KMS-11 (cell line): ENCODE data around the gene FNDC3B.

Experiments used
- H2AFZ ChIP-seq: fragments of 200-600 bp; sonication (generic); 2 replicates; pipeline ENCODE4 v1.6.1; 2016; ENCODE audit warnings: antibody characterized with exemption, mixed run types, low read depth
- H3K27ac ChIP-seq: fragments of 200-600 bp; sonication (generic); 2 replicates; pipeline ENCODE4 v1.6.1; 2016; ENCODE audit warnings: mild to moderate bottlenecking, mixed run types
- H3K27me3 ChIP-seq: fragments of 200-600 bp; sonication (generic); 2 replicates; pipeline ENCODE4 v1.6.1; 2017; ENCODE audit warnings: mild to moderate bottlenecking, low read depth, mixed run types, moderate library complexity; ENCODE audit not compliant: insufficient read depth
- H3K36me3 ChIP-seq: fragments of 200-600 bp; sonication (generic); 2 replicates; pipeline ENCODE4 v1.6.1; 2017; ENCODE audit warnings: mild to moderate bottlenecking, mixed run types; ENCODE audit not compliant: insufficient read depth
- H3K4me1 ChIP-seq: fragments of 200-600 bp; sonication (generic); 2 replicates; pipeline ENCODE4 v1.6.1; 2016; ENCODE audit warnings: mild to moderate bottlenecking, low read depth, mixed run types; ENCODE audit not compliant: poor library complexity, severe bottlenecking
- H3K4me2 ChIP-seq: fragments of 200-600 bp; sonication (generic); 2 replicates; pipeline ENCODE4 v1.7.0; 2016; ENCODE audit warnings: mild to moderate bottlenecking, mixed run types
- H3K4me3 ChIP-seq: fragments of 200-600 bp; sonication (generic); IDR thresholded peaks from 2 replicates; pipeline ENCODE4 v1.6.1; 2017; ENCODE audit warnings: low read depth, low read length, mixed read lengths; ENCODE audit not compliant: insufficient read depth
- H3K79me2 ChIP-seq: fragments of 200-600 bp; sonication (generic); 2 replicates; pipeline ENCODE4 v1.6.1; 2016; ENCODE audit warnings: low read depth, mixed run types; ENCODE audit not compliant: insufficient read depth
- H3K9ac ChIP-seq: fragments of 200-600 bp; sonication (generic); 2 replicates; pipeline ENCODE4 v1.6.1; 2016; ENCODE audit warnings: mild to moderate bottlenecking, mixed run types
- H4K20me1 ChIP-seq: fragments of 200-600 bp; sonication (generic); 2 replicates; pipeline ENCODE4 v1.6.1; 2016; ENCODE audit warnings: mild to moderate bottlenecking, mixed run types; ENCODE audit not compliant: insufficient read depth
- CTCF ChIP-seq: fragments of 200-600 bp; sonication (generic); conservative IDR thresholded peaks from 2 replicates; pipeline ENCODE4 v1.6.1; 2017; ENCODE audit warnings: low read depth, mild to moderate bottlenecking, antibody characterized with exemption, low read length, moderate library complexity, mixed read lengths

Gene FNDC3B

GRCh38 chr3:172259726-172260248, 220.4 kb downstream of the FNDC3B start:
- H3K79me2 ChIP-seq: peaks cover 10% of the 10 kb centered on the region; the same call in 1 of the 2 replicates
- H3K27me3 ChIP-seq: no peaks in the 10 kb centered on the region
- H3K36me3 ChIP-seq: peaks cover 10% of the 10 kb centered on the region; the same call in 1 of the 2 replicates
- no peak overlapping the region for H3K9ac ChIP-seq
- no peaks in the 10 kb centered on the region for H3K4me1 ChIP-seq
- H2AFZ ChIP-seq: no peak overlapping the region
- TF ChIP-seq CTCF: no peak
- H4K20me1 ChIP-seq: no peaks in the 10 kb centered on the region; the same call in 1 of the 2 replicates
- H3K4me2 ChIP-seq: no peak overlapping the region
- no peak overlapping the region for H3K27ac ChIP-seq
- no peak overlapping the region for H3K4me3 ChIP-seq

- no peak overlapping the region for H2AFZ ChIP-seq
- H3K36me3 ChIP-seq: peaks cover 10% of the 10 kb centered on the region; the same call in 1 of the 2 replicates
- H3K4me1 ChIP-seq: no peaks in the 10 kb centered on the region
- H3K27ac ChIP-seq: no peak overlapping the region
- peaks cover 10% of the 10 kb centered on the region; the same call in 1 of the 2 replicates for H3K79me2 ChIP-seq
- no peak overlapping the region for H3K4me2 ChIP-seq
- no peaks in the 10 kb centered on the region; the same call in 1 of the 2 replicates for H4K20me1 ChIP-seq
- TF ChIP-seq CTCF: no peak
- no peak overlapping the region for H3K9ac ChIP-seq
- H3K27me3 ChIP-seq: no peaks in the 10 kb centered on the region
- no peak overlapping the region for H3K4me3 ChIP-seq
Measured at GRCh38 chr3:172260381-172260780, 221.0 kb downstream of the FNDC3B start.

- H3K4me3 ChIP-seq: no peak overlapping the region
- peaks cover 10% of the 10 kb centered on the region; the same call in 1 of the 2 replicates for H3K79me2 ChIP-seq
- H3K27me3 ChIP-seq: no peaks in the 10 kb centered on the region
- peaks cover 10% of the 10 kb centered on the region; the same call in 1 of the 2 replicates for H3K36me3 ChIP-seq
- peaks cover 4% of the 10 kb centered on the region; the same call in 1 of the 2 replicates for H4K20me1 ChIP-seq
- H3K27ac ChIP-seq: no peak overlapping the region
- H2AFZ ChIP-seq: no peak overlapping the region
- no peak for TF ChIP-seq CTCF
- no peak overlapping the region for H3K4me2 ChIP-seq
- H3K4me1 ChIP-seq: no peaks in the 10 kb centered on the region
- no peak overlapping the region for H3K9ac ChIP-seq
Measured at GRCh38 chr3:172261054-172261453, 221.7 kb downstream of the FNDC3B start.

- Histone ChIP-seq H3K36me3 (peaks cover 10% of the 10 kb centered on the region; the same call in 1 of the 2 replicates), H3K27ac (no peak overlapping the region), H3K4me2 (no peak overlapping the region), H3K27me3 (no peaks in the 10 kb centered on the region), H3K9ac (no peak overlapping the region), H3K4me3 (no peak overlapping the region), H4K20me1 (peaks cover 4% of the 10 kb centered on the region; the same call in 1 of the 2 replicates), H3K4me1 (no peaks in the 10 kb centered on the region), H3K79me2 (peaks cover 10% of the 10 kb centered on the region; the same call in 1 of the 2 replicates), H2AFZ (no peak overlapping the region)
- TF ChIP-seq CTCF: no peak
Measured at GRCh38 chr3:172262991-172263608, 223.7 kb downstream of the FNDC3B start.
